Ovary (tissue), 9 donors: ENCODE results near the gene PPL. TPM values are rescaled to one million over a fixed set of nuclear protein-coding genes. Genes with fewer than 3 reads are reported as not detected.

Experiments
- DNase-seq, 5 donors: peaks; one replicate each; pipeline ENCODE4 v3.0.0-alpha.2; 2019 to 2020
- H3K27ac ChIP-seq, 2 donors: fragments of 200-600 bp; one replicate each; pipeline versions ENCODE4 v1.5.1 to v1.8.0; 2019 to 2022
- H3K27me3 ChIP-seq: fragments of 200-600 bp; one replicate; pipeline ENCODE4 v1.8.0; 2022
- H3K36me3 ChIP-seq: fragments of 200-600 bp; sonication (generic); one replicate; pipeline ENCODE4 v1.5.1; 2019
- H3K4me1 ChIP-seq: one replicate; pipeline ENCODE4 v1.8.1; 2013; ENCODE audit warnings: mild to moderate bottlenecking, moderate library complexity; ENCODE audit not compliant: insufficient read depth
- H3K4me3 ChIP-seq: fragments of 200-600 bp; sonication (generic); one replicate; pipeline ENCODE4 v1.5.1; 2017
- H3K9me3 ChIP-seq, 2 donors: fragments of 200-600 bp in 1 of 2; sonication (generic) in 1 of 2; one replicate each; pipeline versions ENCODE4 v1.5.1 to v1.8.1; 2013 to 2019; ENCODE audit warnings: mild to moderate bottlenecking in 1 of 2, moderate library complexity in 1 of 2
- EP300 ChIP-seq: sonication (generic); formaldehyde crosslinking; IDR thresholded peaks from one replicate; pipeline ENCODE4 v1.6.1; 2017; ENCODE audit warnings: antibody characterized with exemption
- POLR2A ChIP-seq: fragments of 450-650 bp; IDR thresholded peaks from one replicate; pipeline ENCODE4 v1.6.1; 2017; ENCODE audit warnings: antibody characterized with exemption, mild to moderate bottlenecking, moderate library complexity
- WGBS, 3 donors: extraction: QIAGEN DNeasy Blood & Tissue Kit in 1 of 3; methylation state at CpG; one replicate each; pipeline versions ENCODE4 v1.1.5 to v1.1.7; 2013 to 2017; 5-methylcytosine and 5-hydroxymethylcytosine counted together
- intact Hi-C, 4 donors: fragments of 100-400 bp; cut with DNase I; formaldehyde crosslinking; loops; one replicate each; pipeline versions ENCODE4 v1.11.0 to v1.15.1; 2022 to 2023
- polyA plus RNA-seq, 2 donors: library from polyadenylated mRNA; stranded (reverse); fragments of 200-250 nt in 1 of 2; fragments of 350-450 nt in 1 of 2; fragmentation: Illumina TruSeq in 1 of 2; extraction: RNeasy Lipid Tissue Mini Kit (QIAGEN cat#74804) in 1 of 2; gene quantifications; one replicate each; pipeline ENCODE4 v1.2.3, GENCODE V29; 2013 to 2014
- total RNA-seq, 7 donors: library from RNA; depleted of rRNA in 2 of 7; stranded (reverse); fragments of >200 nt in 2 of 7; fragmentation: NEBNext Ultra II Directional in 3 of 7; extraction: Animal tissue kit (Norgen Biotek cat#: 25700) in 3 of 7; gene quantifications; one replicate each; pipeline versions ENCODE4 v1.1.0 to v1.2.4, GENCODE V29; 2016 to 2023
- TF ChIP-seq, protein P1 (sequence below), 3 donors: fragments of 450-650 bp in 2 of 3; fragments of 200-600 bp in 1 of 3; IDR thresholded peaks; one replicate each; pipeline versions ENCODE4 v1.5.1 to v1.8.0; 2016 to 2022; ENCODE audit warnings: antibody characterized with exemption in 3 of 3, mild to moderate bottlenecking in 1 of 3
- donor health status: DM: no; HTN: no; CAD: no; lungs with moderate emphysema.
- donor health status: DM: no; HTN: no; CAD: no.
- donor health status: Bipolar disorder and iron deficiency.
- donor health status: DM: yes; HTN: yes; CAD: no.
- donor health status: DM: no; HTN: no; CAD: no.
- donor health status: DM: yes; HTN: yes; CAD: no.

Gene PPL
- total and polyA plus RNA-seq, 9 donors = 4.2 to 37.8 (median 9.1) TPM

DNA sequence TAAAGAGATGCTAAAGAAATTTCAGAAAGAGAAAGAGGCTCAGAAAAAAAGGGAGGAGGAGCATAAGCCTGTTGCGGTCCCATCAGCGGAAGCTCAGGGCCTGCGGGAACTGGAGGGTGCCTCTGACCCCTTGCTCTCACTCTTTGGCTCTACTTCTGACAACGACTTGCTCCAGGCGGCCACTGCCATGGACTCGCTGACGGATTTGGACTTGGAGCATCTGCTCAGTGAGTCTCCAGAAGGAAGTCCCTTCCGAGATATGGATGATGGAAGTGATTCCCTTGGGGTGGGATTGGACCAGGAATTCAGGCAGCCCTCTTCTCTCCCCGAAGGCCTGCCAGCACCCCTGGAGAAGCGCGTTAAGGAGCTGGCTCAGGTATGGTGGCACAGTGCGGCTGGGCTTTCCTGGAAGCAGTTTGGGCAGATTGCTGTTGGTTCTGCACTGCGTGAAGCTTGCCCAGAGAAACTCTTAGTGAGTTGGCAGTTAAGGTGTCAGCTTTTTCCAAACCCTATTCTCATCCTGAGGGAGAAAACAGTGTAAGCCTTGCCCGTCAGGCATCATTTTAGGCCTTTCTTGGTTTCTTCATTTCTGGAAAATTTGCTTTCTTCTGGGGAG, 76.1 kb downstream of the PPL start:
- Histone ChIP-seq H3K4me1 (no peaks in the 10 kb centered on the region), H3K9me3 (no peaks in the 10 kb centered on the region), H3K4me3 (no peak overlapping the region), H3K36me3 (no peaks in the 10 kb centered on the region), H3K27ac (no peak overlapping the region), H3K27me3 (no peaks in the 10 kb centered on the region)
- intact Hi-C loops = no loop called here
- TF ChIP-seq EP300 = no peak
- TF ChIP-seq POLR2A = no peak
- TF ChIP-seq, protein P1, sequence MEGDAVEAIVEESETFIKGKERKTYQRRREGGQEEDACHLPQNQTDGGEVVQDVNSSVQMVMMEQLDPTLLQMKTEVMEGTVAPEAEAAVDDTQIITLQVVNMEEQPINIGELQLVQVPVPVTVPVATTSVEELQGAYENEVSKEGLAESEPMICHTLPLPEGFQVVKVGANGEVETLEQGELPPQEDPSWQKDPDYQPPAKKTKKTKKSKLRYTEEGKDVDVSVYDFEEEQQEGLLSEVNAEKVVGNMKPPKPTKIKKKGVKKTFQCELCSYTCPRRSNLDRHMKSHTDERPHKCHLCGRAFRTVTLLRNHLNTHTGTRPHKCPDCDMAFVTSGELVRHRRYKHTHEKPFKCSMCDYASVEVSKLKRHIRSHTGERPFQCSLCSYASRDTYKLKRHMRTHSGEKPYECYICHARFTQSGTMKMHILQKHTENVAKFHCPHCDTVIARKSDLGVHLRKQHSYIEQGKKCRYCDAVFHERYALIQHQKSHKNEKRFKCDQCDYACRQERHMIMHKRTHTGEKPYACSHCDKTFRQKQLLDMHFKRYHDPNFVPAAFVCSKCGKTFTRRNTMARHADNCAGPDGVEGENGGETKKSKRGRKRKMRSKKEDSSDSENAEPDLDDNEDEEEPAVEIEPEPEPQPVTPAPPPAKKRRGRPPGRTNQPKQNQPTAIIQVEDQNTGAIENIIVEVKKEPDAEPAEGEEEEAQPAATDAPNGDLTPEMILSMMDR (IDR thresholded peaks at IDR 0.05) = no peak
- 82 to 86% (median 82%) methylated on average over 14 of the region's 14 CpGs for WGBS, 3 donors
- DNase-seq = no peak

DNA sequence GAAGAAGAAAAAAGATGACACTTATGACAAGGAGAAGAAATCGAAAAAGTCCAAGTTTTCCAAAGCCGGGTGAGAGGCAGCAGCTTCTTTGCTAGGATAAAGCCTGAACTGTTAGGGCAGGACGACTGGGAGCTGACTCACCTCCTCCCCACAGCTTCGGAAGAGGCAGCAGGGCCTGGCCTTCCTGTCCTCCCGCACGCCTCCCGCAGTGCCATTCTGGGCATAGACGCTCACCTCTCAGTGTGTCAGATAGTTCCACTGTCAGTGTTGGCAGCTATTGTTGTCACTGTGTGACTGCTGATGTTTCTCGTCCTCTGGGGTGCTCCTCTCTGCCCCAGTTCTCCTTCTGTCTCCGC, 77.1 kb downstream of the PPL start:
- H3K4me1 ChIP-seq = no peaks in the 10 kb centered on the region
- TF ChIP-seq, protein P1 (IDR thresholded peaks at IDR 0.05) = no peak
- TF ChIP-seq POLR2A (no peak), EP300 (no peak)
- 82 to 89% (median 86%) methylated on average over 10 of the region's 10 CpGs for WGBS, 3 donors
- H3K27ac ChIP-seq = no peak overlapping the region
- no peaks in the 10 kb centered on the region for H3K9me3 ChIP-seq
- no peaks in the 10 kb centered on the region for H3K27me3 ChIP-seq
- H3K36me3 ChIP-seq = no peaks in the 10 kb centered on the region
- intact Hi-C loops = loop anchor here in 2 of 4 donors (10.0 kb wide), 2 partner anchors 75 to 85 kb away; partner anchors contain the start of gene PPL (in 1 of the 2)
- DNase-seq = no peak
- no peak overlapping the region for H3K4me3 ChIP-seq

DNA sequence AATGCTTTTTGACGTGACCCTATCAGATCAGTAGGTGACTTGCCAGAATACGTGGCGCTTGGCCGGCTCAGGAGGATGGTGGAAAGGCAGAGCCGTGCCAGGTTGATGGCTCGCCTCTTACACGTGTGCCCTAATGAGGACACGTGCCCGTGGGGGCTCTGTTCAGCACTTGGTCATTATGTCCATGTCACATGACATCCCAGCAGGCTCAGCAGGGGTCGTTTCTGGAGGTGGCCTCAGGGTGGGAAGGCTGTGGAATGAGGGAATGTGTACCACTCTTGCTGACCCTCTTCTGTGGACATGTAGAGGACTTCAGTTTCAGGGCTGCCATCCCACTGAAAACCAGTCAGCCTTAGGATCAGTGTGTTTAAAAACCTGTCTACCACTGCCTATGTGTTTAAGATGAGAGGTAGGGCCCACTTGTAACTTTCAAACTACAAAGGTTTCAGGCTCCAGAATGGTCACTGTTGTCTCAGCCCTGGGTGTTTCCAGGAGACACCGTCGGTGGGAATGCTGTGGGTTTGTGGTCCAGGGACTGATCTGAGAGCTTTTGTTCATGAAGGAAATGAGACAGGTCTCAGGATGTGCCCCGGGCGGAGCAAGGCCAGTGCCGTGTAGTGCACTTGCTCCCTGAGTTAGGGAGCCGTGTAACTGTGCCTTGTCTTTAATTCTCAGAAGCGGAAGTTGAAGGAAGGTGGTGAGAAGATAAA, 77.6 kb downstream of the PPL start:
- no peak overlapping the region for H3K27ac ChIP-seq
- WGBS, 3 donors = 79 to 87% (median 83%) methylated on average over 17 of the region's 17 CpGs
- DNase-seq = no peak
- no peak overlapping the region for H3K4me3 ChIP-seq
- intact Hi-C loops = loop anchor here in 2 of 4 donors (10.0 kb wide), 2 partner anchors 75 to 85 kb away; partner anchors contain the start of gene PPL (in 1 of the 2)
- no peak for TF ChIP-seq POLR2A
- TF ChIP-seq, protein P1 (IDR thresholded peaks at IDR 0.05) = no peak
- no peak for TF ChIP-seq EP300
- H3K9me3 ChIP-seq = no peaks in the 10 kb centered on the region
- H3K36me3 ChIP-seq = no peaks in the 10 kb centered on the region
- no peaks in the 10 kb centered on the region for H3K4me1 ChIP-seq
- no peaks in the 10 kb centered on the region for H3K27me3 ChIP-seq

DNA sequence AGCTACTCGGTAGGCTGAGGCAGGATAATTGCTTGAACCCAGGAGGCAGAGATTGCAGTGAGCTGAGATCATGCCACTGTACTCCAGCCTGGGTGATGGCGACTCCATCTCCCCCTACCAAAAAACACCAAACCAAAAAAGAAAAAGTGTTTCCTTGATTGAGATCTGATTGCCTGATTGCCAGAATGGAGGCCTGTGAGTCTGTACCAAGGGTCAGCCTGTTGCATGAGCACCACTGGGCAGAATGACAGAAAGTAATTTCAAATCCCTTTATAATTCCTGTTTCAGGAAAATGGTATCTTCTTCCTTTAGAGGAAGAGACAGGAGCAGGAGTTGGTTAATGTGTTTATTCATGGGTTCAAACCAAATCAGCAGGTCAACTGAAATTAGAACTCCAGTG, 81.1 kb downstream of the PPL start:
- DNase-seq = no peak
- Histone ChIP-seq H3K4me1 (peaks cover 2% of the 10 kb centered on the region), H3K27ac (no peak overlapping the region), H3K27me3 (no peaks in the 10 kb centered on the region), H3K4me3 (no peak overlapping the region), H3K9me3 (no peaks in the 10 kb centered on the region), H3K36me3 (no peaks in the 10 kb centered on the region)
- intact Hi-C loops = loop anchor here in 2 of 4 donors (10.0 kb wide), 2 partner anchors 79 to 89 kb away; partner anchors contain the start of gene PPL (in 1 of the 2)
- no peak for TF ChIP-seq EP300
- TF ChIP-seq, protein P1 (IDR thresholded peaks at IDR 0.05) = no peak
- TF ChIP-seq POLR2A = no peak
- WGBS, 3 donors = 55 to 88% (median 67%) methylated on average over 2 of the region's 2 CpGs
